K562 (cell line): ENCODE results near the gene TMEM132D.

ENCODE experiments used
- EP300 ChIP-seq: IDR thresholded peaks from 2 replicates; pipeline ENCODE4 v1.6.1; 2012; ENCODE audit warnings: low read length, improper control_type of control experiment
- FOSL1 ChIP-seq: fragments of 200-800 bp; sonication (Bioruptor generic); conservative IDR thresholded peaks from 2 replicates; pipeline ENCODE4 v1.6.1; 2016; ENCODE audit warnings: missing genetic modification characterization, missing compliant biosample characterization
- LARP7 ChIP-seq: fragments of 450-650 bp; IDR thresholded peaks from 2 replicates; pipeline ENCODE4 v1.6.1; 2016
- REST ChIP-seq, 2 experiments: fragments of 450-650 bp; formaldehyde crosslinking in 1 of 2; IDR thresholded peaks; 2 replicates each; pipeline versions ENCODE4 v1.4.0 to v1.6.1; 2014 to 2020; ENCODE audit warnings: mild to moderate bottlenecking in 2 of 2, borderline replicate concordance in 1 of 2, low read depth in 1 of 2
- ZNF311 ChIP-seq: fragments of 250-450 bp; sonication (Bioruptor Pico); IDR thresholded peaks from 2 replicates; pipeline ENCODE4 v1.4.0; 2020; ENCODE audit warnings: mild to moderate bottlenecking, moderate library complexity
- ZNF444 ChIP-seq: fragments of 250-450 bp; sonication (Bioruptor Pico); IDR thresholded peaks from 2 replicates; pipeline ENCODE4 v1.4.0; 2020; ENCODE audit warnings: mild to moderate bottlenecking, moderate library complexity
- TF ChIP-seq, protein P1 (sequence below), 3 experiments: IDR thresholded peaks in 2 of 3; conservative IDR thresholded peaks in 1 of 3; 2 replicates each; pipeline ENCODE4 v1.5.1; 2011 to 2012; ENCODE audit warnings: low read length in 3 of 3, mild to moderate bottlenecking in 3 of 3, control low read depth in 2 of 3, improper control_type of control experiment in 1 of 3, inconsistent platforms in 1 of 3, low read depth in 1 of 3, mixed read lengths in 1 of 3, moderate library complexity in 1 of 3; ENCODE audit not compliant: insufficient read depth in 2 of 3

- TF ChIP-seq, protein P1, sequence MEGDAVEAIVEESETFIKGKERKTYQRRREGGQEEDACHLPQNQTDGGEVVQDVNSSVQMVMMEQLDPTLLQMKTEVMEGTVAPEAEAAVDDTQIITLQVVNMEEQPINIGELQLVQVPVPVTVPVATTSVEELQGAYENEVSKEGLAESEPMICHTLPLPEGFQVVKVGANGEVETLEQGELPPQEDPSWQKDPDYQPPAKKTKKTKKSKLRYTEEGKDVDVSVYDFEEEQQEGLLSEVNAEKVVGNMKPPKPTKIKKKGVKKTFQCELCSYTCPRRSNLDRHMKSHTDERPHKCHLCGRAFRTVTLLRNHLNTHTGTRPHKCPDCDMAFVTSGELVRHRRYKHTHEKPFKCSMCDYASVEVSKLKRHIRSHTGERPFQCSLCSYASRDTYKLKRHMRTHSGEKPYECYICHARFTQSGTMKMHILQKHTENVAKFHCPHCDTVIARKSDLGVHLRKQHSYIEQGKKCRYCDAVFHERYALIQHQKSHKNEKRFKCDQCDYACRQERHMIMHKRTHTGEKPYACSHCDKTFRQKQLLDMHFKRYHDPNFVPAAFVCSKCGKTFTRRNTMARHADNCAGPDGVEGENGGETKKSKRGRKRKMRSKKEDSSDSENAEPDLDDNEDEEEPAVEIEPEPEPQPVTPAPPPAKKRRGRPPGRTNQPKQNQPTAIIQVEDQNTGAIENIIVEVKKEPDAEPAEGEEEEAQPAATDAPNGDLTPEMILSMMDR (IDR thresholded peaks at IDR 0.05 in 2 of 3, conservative IDR thresholded peaks at IDR 0.05 in 1 of 3; ENCODE audit: insufficient read depth in 2 of 3, low read depth in 1 of 3, low read length in 3 of 3): peak in 1 of 3 experiments; percentile 21; a peak in 1 of 6 replicates
- TF ChIP-seq ZNF311 (no peak), REST (IDR thresholded peaks at IDR 0.05; ENCODE audit: borderline replicate concordance) (no peak), REST (CRISPR knock-in tag; IDR thresholded peaks at IDR 0.05; ENCODE audit: low read depth) (no peak), FOSL1 (tag) (no peak), EP300 (no peak), ZNF444 (CRISPR knock-in tag) (no peak), LARP7 (no peak)
Observed at GRCh38 chr12:129579879-129580278, 323.9 kb downstream of the TMEM132D start.
